Stimulated activated CD8-positive, alpha-beta memory T cell treated with anti-CD3 and anti-CD28 coated beads, Interleukin-15, amount 100 ng/mL, for 24 hours (primary cell): ENCODE data around the gene BAIAP2L1.
"Not testable (repeated sequence)": the region's sequence is repeated elsewhere in the genome, so short reads cannot be mapped to it uniquely, and the experiment has no call there.

Experiments
- DNase-seq: peaks from one replicate; pipeline ENCODE4 v3.0.0-alpha.2; 2020; ENCODE audit warnings: low read depth

Gene BAIAP2L1

DNA sequence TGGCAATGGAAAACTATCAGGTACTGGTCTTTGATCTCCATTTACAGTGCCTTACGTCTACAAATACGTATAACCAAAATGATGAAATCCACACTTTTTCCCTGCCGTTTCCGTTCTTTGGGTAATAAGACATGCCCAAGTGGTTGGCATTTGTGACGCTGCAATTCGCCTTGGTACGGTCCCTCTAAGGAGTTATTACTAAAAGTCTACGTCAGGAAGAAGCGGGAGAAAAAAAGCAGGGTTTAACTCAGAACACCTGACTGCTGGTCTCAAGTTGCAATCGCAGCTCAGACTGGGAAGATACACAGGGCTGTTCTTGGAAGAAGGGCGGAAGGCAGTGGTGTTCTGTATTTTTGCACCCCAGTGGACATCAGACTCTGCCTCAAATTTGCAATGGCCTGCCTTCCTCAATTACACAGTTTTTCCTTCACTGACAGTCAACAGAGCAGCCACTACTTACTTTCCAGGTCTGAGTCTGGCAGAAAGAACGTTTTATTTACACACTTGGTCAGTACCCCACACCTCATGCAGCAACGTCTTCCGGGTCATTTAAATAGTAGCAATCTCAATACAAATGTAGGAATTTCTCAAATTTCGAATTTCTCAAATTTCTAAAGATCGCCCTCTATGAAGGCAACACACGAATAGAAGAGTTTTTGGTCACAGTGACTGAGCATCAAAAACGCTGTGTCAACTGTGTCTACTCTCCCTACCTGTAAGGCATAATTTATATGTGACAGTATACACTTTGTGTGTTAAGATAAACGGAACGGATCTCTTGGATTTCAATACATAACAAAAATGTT lies 2.1 kb downstream of the BAIAP2L1 start:
- no peak for DNase-seq

DNA sequence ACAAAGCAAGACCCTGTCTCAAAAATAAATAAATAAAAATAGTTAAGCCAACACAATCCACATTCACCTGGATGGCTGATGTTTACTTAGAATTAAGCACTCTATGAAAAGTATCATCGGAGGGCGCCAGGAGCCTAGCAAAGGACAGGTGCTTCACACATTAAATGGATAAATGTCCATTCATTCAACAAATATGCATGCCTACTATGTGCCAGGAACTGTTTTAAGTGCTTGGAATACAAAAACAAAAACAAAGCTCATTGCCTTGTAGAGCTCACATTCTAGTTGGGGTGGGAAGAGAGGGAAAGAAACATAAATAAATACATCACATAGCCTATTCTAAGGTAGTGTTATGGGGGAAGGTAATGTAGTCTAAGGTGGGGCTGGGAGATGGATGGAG lies 4.1 kb downstream of the BAIAP2L1 start:
- no peak for DNase-seq

DNA sequence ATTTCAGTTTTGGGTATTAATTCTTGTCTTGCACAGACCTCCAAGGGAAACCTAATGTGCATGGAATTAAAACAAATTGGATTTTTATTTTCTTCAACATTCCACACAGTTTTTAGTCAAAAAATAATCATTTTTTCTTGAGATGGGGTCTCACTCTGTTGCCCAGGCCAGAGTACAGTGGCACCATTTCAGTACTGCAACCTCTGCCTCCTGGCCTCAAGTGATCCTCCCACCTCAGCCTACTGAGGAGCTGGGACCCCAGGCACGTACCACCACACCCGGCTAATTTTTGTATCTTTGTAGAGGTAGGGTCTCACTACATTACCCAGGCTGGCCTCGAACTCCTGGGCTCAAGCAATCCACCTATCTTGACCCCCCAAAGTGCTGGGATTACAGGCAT lies 4.9 kb downstream of the BAIAP2L1 start:
- no peak for DNase-seq

DNA sequence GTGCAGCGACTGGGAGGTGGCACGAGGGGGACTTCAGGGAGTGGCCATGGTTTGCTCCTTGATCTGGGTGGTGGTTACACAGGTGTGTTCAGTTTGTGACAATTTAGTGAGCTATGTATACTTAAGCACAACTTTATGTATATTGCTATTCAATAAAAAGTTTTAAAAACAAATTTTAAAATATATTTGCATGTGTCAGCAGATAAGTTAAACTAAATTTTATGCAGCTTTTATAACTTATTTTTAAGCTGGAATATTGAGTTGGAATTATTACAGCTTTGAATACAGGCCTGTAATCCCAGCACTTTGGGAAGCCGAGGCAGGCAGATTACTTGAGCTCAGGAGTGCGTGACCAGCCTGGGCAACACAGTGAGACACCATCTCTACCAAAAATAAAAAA lies 5.4 kb downstream of the BAIAP2L1 start:
- no peak for DNase-seq

DNA sequence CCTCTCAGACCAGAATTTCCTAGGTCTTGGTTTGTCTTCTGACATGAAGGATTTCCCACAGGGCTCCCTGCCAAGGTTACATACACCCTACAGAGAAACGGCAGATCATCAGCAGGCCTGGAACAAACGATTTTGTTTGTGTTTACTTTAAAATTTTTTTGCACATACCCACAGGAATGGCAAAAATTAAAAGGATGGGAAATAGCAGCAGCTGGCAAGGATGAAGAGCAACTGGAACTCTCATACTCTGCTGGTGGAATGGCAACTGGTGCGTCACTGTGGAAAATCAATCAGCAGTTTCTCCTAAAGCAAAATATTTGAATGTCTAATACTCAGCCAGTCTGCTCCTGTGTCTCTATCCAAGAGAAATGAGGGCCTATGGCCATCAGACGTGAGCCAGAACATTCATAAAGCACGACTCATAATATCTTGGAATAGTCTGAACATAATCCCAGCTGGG lies 6.5 kb downstream of the BAIAP2L1 start:
- DNase-seq, result no peak

DNA sequence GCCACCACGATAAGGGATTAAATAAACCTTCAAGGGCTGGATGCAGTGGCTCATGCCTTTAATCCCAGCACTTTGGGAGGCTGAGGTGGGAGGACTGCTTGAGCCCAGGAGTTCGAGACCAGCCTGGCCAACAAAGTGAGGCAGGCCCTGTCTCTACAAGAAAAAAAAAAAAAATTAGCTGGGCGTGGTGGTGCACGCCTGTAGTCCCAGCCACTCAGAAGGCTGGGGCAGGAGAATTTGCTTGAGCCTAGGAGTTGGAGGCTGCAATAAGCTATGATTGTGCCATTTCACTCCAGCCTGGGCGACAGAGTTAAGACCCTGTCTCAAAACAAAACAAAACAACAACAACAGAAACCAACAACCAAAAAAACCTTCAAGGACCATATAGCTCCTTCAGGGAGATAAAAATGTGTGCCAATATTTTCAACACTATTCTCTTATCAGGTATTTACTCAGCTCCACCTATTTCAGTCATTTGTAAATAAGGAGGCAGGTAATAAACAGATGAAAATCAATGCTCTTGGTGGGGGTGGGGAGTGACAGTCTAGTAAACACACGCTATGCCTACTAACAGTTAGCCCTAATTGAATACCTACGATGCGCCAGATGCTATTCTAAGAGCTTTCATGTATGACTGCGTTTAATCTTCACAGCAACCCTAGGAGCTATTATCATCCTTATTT lies 13.2 kb downstream of the BAIAP2L1 start:
- DNase-seq, result no peak

DNA sequence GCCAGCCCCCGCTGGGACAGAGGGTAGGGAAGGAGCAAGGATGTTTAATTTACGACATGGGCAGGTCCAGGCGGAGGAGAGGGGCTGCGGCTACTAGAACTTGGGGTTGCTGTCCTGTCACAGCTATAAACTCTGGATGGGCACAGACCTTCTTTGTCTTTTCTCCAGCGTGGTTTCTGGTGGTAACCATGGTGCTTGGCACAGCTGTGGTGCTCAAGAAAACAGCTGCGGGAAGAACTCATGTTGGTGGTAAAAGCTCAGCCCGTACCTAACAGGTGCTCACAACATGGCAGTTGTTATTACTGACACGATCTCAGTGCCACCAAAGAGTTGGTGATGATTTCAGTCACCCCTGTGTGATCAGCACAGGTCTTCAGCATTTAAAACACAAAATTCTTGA lies 13.8 kb downstream of the BAIAP2L1 start:
- DNase-seq, result no peak

DNA sequence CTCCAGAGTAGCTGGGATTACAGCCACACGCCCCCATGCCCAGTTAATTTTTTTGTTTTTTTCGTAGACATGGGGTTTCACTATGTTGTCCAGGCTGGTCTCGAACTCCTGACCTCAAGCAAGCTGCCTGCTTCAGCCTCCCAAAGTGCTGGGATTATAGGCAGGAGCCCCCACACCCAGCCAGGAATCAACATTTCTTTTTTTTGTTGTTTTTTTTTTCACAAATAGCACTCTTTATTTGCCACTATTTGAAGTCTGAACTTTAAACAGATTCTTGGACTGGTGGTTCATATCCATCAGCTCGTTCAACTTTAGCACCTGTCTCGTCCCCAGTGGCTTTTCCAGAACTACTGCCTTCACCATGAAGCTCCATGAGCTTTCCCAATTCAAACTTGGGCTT lies 15.4 kb downstream of the BAIAP2L1 start:
- DNase-seq, result not testable (repeated sequence)

DNA sequence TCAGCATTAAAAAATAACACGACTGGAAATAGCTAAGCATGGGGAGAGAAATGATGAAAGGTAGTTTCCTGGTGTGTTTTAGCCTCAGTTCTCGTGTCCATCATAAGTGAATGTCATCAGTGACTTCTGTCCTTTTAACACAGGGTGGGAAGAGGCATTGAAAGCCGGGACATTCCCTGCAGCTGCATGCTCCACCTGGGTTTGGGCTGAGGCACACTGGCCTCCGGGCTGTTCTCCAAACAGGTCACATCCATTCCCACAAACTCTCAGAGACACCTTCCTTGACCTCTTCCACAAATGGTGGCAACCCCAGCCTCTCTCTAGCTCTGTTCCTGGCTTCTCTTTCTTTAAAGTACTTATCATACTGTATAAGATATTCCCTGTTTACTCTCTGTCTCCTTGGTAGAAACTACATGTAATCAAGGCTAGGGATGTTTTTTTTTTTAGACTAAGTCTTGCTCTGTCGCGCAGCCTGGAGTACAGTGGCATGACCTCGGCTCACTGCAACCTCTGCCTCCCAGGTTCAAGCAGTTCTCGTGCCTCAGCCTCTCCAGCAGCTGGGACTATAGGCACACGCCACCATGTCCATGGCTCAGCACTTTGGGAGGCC lies 22.6 kb downstream of the BAIAP2L1 start:
- no peak for DNase-seq

DNA sequence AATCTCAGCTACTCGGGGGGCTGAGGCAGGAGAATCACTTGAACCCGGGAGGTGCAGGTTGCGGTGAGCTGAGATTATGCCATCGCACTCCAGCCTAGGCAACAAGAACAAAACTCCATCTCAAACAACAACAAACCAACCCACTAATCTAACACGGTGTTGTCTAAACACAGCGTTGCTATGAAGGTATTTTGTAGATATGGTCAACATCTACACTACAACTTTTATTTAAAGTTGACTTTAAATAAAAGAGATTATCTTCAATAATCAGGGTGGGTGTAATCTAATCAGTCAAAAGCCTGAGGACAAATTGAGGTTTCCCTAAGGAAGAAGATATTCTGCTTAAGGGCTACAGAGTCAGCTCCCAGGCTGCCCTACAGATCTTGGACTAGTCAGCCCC lies 24.2 kb downstream of the BAIAP2L1 start:
- DNase-seq, result no peak

DNA sequence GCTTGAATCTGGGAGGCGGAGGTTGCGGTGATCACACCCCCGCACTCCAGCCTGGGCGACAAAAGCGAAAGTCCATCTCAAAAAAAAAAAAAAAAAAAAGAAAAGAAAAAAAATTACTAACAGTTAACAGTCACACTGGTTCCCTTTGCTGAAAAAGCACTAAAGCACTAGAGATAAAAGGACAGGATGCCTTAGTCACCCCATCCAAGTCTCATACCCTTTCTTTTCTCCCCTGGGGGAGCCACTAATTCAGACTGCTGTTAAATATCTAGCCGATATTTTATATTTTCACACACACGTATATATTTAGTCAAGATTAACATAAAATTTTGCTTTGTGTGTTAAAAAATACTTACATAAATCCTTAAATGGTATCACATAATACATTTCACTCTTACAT lies 25.2 kb downstream of the BAIAP2L1 start:
- DNase-seq, result no peak

DNA sequence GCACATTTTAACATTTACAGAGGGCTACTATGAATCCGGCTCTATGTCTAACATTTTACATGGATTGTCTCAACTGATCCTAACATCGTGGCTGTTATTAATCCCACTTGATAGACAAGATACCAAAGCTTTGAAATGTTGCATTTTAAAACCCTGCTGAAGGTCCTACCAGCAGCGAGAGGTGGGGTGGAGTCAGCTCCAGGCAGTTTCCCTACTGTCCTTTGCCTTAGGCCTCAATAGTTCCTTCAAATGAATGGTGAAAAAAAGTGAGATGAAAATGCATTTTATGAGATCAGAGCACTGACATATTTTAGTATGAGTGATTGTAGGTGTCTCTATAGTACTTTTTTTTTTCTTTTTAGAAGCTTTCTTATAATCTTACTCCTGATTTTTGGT lies 26.6 kb downstream of the BAIAP2L1 start:
- no peak for DNase-seq

DNA sequence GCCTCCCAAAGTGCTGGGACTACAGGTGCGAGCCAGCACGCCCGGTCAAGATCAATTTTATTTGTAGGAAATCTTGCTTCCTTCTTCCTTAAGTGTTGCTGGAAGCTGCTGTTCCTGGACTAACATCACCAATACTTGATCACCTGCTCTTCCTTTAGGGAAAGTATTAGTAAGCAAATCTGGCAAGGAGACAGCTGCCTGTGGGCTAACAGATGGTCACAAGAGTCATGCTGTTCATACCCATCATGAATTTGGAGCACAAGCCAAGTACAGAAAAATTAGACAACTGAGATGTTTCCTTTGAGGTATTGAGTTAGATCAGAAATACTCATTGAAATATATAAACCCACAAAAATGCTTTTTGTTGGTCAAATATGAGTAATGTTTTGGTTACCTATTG lies 27.9 kb downstream of the BAIAP2L1 start:
- DNase-seq, result no peak

DNA sequence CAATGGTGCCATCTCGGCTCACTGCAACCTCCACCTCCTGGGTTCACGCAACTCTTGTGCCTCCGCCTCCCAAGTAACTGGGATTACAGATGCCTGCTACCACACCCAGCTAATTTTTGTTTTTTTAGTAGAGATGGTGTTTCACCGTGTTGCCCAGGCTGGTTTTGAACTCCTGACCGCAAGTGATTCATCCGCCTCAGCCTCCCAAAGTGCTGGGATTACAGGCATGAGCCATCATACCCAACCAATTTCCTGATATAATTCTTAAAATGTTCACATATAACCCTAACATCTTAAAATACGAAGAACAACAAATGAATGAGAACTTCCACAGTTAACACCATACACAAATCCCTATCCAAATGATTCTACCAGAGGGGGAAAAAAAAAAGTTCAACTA lies 31.2 kb downstream of the BAIAP2L1 start:
- no peak for DNase-seq

DNA sequence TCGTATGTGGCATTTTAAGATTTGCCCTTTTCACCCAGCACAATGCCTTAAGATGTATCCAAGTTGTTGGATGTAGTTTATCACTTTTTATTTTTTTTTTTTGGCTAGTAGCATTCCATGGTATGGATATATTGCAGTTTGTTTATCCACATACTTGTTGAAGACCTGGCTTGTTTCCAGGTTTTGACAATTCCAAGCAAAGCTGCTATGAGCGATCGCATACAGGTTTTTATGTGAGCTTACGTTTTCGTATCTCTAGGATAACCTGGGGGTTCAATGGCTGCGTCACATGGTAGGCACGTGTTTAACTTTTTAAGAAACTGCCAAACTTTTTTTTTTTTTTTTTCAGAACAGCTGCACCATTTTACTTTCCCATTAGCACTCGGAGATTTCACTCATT lies 32.2 kb downstream of the BAIAP2L1 start:
- no peak for DNase-seq

DNA sequence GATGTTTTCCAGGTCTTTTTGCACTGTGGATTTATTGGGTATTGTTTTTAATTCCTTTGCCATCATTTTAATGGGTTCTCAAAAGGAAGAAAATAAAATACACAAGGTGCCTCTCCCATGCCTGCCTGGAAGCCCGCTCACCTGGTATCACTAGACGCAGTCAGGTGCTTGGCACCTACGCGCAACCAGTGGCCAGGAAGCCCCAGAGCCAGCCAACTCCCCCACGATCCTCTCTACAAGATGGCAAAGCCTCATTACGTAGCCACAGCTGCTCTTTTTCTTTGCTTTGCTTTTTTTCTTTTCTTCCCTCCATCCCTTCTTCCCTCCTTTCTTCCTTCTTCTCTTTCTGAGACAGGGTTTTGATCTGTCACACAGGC lies 34.3 kb downstream of the BAIAP2L1 start:
- DNase-seq, result no peak

DNA sequence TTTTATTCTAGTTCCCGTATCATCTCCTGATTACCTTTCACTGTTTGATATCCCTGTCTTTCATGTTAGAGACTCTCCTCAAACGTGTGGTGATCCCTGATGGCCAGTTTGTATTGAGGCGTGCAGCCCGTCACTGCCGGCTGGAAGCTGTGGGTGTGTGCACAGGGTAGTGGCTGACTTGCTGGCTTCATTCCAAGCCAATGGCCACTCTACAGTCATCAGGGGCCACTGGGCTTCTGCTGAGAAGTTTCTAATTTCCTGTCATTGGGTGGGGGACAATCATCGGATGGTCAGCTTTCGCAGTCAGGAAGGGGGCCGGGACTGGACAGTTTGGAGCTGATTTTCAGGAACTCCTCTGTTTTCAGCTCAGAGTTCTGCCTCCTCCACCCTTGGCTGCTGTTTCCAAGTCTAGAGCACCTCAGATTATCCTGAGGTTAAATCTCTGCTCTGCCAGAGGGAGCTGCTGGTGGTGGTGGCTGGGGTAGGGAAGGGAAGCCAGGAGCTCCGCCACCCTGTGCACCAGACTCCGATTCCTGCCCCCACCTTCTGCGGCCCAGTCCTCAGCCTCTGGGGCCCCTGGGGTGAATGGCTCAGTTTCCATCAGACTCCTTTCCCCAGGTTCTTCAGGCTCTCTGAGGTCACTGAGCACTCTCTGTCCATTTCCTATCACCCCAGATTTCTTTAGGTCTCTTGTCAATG lies 34.9 kb downstream of the BAIAP2L1 start:
- no peak for DNase-seq

DNA sequence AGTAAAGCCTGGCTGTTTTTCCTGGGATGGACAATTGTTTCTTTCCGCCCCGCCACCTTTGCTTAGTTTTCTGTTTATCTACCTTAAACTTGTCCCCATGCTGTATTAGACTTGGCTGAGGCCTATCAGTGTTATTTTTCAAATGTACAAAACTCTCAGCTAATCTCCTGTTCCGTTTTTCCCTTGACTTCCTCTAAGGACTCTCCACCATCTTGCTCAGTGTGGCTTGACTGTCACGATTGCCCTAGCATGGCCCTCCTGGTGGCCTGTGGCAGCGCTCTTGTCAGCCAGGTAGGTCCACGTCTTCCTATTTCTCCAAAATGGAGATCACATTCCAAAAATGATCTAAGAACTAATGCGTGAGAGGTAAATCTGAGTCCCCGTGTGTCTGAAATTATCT lies 36.7 kb downstream of the BAIAP2L1 start:
- no peak for DNase-seq

DNA sequence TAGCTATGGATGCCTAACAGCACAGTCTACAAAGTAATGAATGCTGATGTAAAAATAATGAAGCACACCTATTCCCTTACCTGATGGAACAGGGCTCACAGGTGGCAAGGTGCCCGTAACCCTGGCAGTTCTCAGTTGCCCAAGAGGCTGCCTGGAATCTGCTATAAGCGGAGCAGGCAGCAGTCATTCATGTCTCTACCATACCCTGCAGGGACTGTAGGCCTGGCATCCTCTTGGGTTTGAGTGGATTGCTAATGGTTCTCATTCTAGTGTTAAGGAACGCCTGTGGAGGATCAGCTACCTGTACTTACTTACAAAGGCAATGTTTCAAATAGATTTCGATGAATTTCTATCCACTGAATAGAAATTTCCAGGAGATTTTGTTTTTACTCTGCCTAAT lies 38.4 kb downstream of the BAIAP2L1 start:
- DNase-seq, result no peak

DNA sequence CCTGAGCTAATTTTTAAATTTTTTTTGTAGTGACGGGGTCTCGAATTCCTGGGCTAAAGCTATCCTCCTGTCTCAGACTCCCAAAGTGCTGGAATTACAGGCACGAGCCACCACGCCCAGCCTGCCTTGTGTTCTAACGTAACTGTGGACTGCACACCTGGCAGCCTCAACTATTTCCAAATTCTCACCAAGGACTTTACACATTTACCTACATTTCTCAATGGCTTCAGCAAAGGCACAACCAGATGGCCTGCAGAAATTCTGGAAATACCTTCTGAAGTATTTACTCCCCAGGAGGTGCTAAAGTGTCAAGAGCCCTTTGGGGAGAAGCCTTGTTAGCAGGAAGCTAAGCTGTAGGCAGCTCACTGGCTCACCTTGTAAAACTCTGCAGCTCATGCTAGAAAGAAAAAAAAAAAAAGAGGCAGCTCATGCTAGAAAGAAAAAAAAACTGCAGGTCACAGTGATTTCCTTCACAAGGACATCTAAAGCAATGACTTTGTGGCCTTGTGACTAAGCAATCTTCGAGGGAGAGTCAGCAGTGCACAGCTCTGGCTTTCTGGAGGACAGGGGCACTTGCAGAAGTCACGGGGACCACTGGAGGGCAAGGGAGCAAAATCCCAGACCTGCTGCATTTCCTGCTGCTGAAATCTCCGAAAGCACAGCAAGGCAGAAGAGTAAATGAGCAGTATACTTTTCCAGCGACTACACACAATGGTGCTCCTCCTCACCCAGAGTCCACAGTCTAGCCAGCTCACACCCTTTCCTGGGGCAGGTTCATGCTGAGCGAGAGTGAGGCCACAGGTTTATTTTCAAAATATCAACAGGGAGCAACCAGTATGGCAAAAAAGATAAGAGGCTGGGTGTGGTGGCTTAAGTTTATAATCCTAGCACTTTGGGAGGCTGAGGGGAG lies 40.4 kb downstream of the BAIAP2L1 start:
- DNase-seq, result no peak

DNA sequence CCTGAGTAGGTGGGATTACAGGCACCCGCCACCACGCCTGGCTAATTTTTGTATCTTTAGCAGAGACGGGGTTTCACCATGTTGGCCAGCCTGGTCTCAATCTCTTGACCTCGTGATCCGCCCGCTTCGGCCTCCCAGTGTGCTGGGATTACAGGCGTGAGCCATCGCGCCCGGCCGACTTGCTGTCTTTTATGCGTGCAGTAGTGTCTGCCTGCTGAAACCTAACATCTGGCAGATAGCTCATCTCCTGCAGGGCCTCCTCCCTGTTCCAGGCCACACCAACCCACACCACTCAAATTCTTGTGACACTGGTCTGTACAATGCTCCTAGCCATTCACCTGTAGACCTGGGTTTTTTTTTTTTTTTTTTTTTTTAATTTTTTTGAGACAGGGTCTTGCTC lies 41.5 kb downstream of the BAIAP2L1 start:
- DNase-seq, result no peak

DNA sequence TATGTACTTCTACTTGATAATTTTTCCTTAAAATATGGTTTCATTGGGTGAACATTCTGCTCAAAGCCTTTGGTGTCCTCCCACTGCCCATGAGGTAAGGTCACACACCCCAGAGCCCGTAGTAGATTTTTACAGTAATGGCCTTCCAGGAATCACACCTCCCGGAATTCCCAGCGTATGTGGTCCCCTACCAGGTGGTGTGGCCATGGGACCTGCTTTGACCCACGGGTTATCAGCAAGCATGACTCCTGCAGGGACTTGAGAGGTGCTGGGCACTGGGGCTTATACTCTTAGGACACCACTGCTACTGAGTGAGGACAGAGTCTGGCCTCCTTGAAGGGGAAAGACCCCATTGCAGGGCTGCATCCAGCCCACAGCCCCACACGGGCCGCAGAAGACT lies 42.2 kb downstream of the BAIAP2L1 start:
- no peak for DNase-seq
